ENCODE results near the gene ADH5.
"Not testable (repeated sequence)": the region's sequence is repeated elsewhere in the genome, so short reads cannot be mapped to it uniquely, and the experiment has no call there.

ADH5 gene

GRCh38 chr4:99082192-99082591 is 6.4 kb downstream of the ADH5 start:
- no peak for DNase-seq

- DNase-seq = not testable (repeated sequence)
These were observed 7.7 kb downstream of the ADH5 start for GRCh38 chr4:99080869-99081268.

- no peak for DNase-seq
These were observed 8.8 kb downstream of the ADH5 start for GRCh38 chr4:99079625-99080295.

- no peak for DNase-seq
These were observed 9.5 kb downstream of the ADH5 start for GRCh38 chr4:99078931-99079624.

GRCh38 chr4:99078336-99078735 is 10.3 kb downstream of the ADH5 start:
- no peak for DNase-seq

- no peak for DNase-seq
These were observed 11.4 kb downstream of the ADH5 start for GRCh38 chr4:99077177-99077576.

DNA sequence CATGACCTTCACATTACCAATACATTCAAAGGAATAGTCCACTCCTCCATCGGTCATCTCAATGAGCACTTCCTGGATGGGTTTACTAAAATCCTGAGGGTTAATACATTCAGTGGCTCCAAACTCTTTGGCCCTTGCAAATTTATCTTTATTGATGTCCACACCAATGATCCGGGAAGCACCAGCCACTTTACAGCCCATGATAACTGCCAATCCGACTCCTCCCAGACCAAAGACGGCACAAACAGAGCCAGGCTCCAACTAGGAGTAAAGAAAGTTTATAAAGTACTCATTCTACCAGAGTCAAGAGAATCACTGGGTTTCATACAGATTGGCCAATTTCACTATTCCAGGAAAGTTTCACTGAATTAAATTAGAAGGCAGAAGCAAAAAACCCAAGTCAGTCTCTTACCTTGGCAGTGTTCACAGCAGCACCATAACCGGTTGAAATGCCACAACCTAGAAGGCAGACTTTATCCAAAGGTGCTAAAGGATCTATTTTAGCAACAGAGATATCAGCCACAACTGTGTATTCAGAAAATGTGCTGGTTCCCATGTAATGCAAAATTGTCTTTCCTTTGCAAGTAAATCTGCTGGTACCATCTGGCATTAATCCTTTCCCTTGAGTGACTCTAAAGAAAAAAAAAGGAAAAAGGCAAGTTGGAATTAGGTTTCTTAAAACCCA is 12.2 kb downstream of the ADH5 start:
- no peak for DNase-seq

DNA sequence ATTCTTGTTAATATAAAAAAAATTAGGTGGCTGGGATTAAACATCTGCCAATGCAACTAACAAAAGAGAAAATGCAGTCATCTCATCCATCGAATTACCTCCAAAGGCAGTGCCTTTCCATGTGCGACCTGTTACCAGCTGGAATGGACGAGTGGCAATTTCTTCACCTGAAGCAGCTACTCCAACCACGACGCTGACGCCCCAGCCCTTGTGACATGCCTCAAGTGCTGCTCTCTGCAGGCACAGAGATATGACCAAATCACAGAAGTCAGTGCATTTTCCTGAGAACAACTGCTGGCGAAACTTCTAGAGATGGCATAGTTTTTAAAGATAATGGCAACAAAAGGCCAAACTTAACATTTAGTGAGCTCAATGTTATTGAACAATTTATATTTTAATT is 13.8 kb downstream of the ADH5 start:
- DNase-seq = no peak

DNA sequence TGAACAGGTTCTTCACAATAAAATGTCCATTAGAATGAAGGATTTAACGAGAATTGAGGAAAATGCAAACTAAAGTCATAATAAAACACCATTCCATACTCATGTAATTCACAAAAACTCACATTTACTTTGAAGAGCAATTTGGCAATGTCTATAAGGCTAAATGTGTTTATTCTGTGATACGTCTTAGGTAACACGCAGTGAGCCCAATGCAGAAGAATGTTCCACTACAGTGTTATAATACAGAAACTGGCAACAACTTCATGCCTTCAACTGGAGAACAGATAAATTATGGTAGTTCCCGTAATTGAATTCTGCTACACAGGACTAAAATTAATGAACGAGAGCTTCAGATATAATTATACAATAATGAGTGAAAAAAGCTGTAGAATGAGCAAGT is 17.4 kb downstream of the ADH5 start:
- no peak for DNase-seq

DNA sequence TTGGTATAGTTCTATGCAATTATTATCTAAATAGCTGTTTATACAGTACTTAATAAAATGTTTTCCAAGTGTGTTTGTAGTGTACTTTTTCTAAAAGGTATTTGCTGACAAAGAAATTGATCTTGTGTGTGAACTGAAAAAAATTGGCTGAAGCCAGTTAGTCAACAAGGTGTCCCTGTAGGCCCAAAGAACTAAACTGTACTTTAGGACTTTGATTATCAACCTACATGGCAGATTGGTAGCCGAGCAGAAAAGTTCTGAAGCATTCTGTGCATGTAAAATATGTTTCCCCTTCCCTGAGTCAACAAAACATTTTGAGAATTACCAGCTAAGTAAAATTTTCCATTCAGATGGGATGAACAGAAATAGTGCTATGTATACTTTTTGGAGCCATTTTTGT is 21.0 kb downstream of the ADH5 start:
- no peak for DNase-seq

- not testable (repeated sequence) for DNase-seq
These were observed 23.1 kb downstream of the ADH5 start for GRCh38 chr4:99065521-99065920.

- no peak for DNase-seq
These were observed 26.5 kb downstream of the ADH5 start for GRCh38 chr4:99062120-99062519.

DNA sequence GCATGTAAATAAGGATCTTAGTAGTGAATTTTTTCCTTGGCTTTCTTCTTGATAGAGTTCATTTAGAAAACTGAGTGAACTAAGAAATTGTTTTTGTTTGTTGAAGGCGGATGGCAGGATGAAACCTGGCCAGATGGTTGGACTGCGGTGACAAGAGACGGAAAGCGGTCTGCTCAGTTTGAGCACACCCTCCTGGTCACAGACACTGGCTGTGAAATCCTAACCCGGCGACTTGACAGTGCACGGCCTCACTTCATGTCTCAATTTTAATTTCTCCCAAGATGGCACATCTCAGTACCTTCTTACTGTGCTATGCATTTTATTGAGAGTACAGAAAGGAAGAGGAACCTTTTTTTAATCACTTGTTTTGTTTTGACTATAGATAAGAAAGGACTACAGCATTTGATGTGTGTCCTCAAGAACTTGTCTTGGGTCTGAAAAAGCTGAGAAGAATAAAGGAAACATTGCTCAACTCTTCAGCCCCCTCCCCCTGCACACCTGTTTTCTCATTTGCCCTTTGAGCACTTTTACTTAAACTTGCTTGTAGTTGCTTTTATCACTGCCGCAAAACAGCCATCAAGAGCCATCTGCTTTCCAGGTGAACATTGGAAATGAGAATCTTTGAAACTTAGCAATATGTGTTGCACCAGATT is 27.4 kb downstream of the ADH5 start:
- DNase-seq = no peak

GRCh38 chr4:99059550-99059949 is 29.0 kb downstream of the ADH5 start:
- DNase-seq = no peak

- DNase-seq = no peak
These were observed 30.4 kb downstream of the ADH5 start for GRCh38 chr4:99058228-99058627.

DNA sequence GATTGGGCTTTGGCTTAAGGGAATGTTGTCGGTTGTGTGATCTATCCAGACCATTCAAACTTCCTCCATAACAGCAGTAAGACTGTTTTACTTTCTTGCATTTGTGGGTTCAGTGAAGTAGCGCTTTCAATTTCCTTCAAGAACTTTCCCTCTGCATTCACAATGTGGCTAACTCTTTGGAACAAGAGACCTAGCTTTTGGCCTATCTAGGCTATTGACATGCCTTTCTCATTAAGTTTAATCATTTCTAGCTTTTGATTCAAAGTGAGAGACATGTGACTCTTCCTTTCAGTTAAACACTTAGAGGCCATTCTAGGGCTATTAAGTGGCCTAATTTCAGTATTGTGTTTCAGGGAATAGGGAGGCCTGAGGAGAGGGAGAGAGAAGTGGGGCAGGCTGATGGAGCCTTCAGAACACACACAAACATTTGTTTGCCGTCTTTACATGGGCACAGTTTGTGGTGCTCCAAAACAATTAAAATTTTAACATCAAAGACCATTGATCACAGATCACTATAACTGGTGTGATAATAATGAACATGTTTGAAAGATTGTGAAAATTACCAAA is 34.1 kb downstream of the ADH5 start:
- DNase-seq = no peak

GRCh38 chr4:99052902-99053301 is 35.7 kb downstream of the ADH5 start:
- DNase-seq = no peak

- DNase-seq = no peak
These were observed 40.9 kb downstream of the ADH5 start for GRCh38 chr4:99047710-99048109.

- no peak for DNase-seq
These were observed 45.2 kb downstream of the ADH5 start for GRCh38 chr4:99043346-99043745.

DNA sequence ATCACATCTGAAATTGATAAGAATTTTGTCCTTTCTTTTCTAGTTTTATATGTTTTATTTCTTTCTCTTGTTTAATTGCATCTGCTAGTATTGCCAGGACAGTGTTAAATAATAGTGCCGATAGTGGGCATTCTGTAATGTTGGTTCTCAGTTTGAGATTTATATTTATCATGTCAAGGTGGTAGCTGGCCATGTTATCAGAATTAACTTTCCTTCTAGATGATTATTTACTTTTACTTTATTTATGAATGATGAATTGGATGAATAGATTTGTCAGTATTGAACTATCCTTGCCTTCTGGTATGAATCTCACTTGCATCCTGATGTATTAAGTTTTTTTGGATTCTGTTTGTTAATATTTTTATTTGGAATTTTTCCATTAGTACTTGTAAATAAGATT is 50.4 kb downstream of the ADH5 start:
- no peak for DNase-seq

DNA sequence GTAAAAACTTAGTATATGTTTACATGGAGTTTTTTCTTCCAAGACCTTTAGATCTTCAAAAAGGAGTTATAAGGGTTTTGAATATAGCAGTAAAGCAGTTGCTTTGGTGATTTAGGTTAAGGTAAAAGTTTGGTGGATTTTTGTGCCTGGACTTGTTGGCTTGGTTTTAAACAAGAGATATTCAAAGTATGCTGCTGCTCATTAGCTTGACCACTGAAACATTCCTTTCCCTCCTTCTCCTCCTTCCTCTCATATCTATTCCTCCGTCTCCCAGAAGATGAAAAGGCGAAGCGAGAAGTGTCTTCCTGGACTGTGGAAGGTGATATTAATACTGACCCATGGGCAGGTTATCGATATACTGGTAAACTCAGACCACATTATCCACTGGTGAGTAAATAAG is 54.6 kb downstream of the ADH5 start:
- DNase-seq = no peak

- DNase-seq = no peak
These were observed 58.7 kb downstream of the ADH5 start for GRCh38 chr4:99029852-99030251.

GRCh38 chr4:99029018-99029735 is 59.4 kb downstream of the ADH5 start:
- no peak for DNase-seq
